Gastroesophageal sphincter (tissue), 3 donors: ENCODE results near the gene OR2D2.

Source experiments
- CTCF ChIP-seq, 4 experiments: fragments of 200-600 bp in 2 of 4; fragments of 450-650 bp in 2 of 4; sonication (generic) in 1 of 4; IDR thresholded peaks; one replicate each; pipeline ENCODE4 v1.5.1; 2017 to 2019; ENCODE audit warnings: antibody characterized with exemption in 4 of 4, mild to moderate bottlenecking in 2 of 4, moderate library complexity in 2 of 4
- EP300 ChIP-seq: sonication (generic); formaldehyde crosslinking; IDR thresholded peaks from one replicate; pipeline ENCODE4 v1.6.1; 2017; ENCODE audit warnings: antibody characterized with exemption, mild to moderate bottlenecking
- POLR2AphosphoS5 ChIP-seq: sonication (generic); formaldehyde crosslinking; IDR thresholded peaks from one replicate; pipeline ENCODE4 v1.6.1; 2017; ENCODE audit warnings: antibody characterized with exemption

GRCh38 chr11:6895010-6895409, 2.7 kb upstream of the OR2D2 start:
- TF ChIP-seq CTCF (IDR thresholded peaks at IDR 0.05) (no peak), POLR2AphosphoS5 (no peak), EP300 (no peak)
